ENCODE results near the gene OPCML.

OPCML gene

GRCh38 chr11:132579136-132579535 is 953.2 kb downstream of the OPCML start:
- DNase-seq: no peak

GRCh38 chr11:132578580-132578979 is 953.7 kb downstream of the OPCML start:
- no peak for DNase-seq

GRCh38 chr11:132576706-132577105 is 955.6 kb downstream of the OPCML start:
- no peak for DNase-seq

- DNase-seq: no peak
These were observed 968.0 kb downstream of the OPCML start for GRCh38 chr11:132564091-132564885.

GRCh38 chr11:132563050-132563449 is 969.3 kb downstream of the OPCML start:
- DNase-seq: no peak

DNA sequence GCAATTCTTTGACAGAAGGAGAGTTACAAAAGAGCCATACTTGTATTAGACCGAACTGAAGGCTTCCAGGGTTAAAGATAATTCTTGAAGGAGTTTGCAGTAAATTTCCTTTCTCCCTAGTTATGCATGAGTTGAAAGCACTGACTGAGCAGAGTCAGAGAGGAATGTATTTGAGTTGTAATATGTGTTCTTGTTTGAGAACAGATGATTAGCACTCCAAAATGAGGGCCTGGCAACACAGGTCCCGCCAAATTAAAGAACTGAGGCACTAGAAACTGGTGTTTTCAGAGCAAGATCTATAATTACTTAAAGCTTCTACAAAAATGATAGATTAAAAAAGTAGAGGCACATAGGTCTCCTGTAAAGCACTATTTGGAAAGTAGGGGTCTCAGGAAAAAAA is 970.4 kb downstream of the OPCML start:
- no peak for DNase-seq

DNA sequence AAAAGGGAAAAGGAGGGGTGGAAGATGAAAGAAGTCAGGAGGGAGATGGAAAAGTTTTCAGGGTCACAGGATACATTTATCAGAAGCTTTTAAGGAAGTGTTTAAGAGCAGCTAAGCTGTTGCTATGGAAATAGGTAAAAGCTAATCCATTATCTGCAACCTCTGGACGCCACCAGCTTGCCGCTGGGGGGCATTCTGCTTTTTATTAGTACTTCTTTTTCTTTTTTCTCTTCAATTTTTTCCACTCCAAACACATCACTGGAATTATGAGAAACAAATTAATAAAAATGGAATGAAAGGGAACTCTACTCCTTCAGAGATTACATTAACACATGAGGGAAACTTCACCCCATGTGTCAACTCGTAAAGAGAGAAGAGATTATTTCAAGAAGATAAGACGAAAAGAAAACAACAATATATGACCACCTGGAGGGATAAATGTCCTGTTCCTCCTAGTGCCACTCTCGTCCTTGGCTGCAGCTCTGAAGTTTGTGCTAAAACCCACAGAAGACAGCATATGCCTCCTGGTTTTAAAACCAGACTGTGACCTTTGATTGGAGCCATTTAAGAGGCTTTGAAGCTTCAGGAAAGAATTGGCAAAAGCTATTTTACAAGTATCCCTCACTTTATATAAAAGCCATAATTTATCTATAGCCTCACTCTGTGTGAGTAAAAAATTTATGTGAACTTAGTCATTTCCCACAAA is 972.8 kb downstream of the OPCML start:
- no peak for DNase-seq

- DNase-seq: no peak
These were observed 976.0 kb downstream of the OPCML start for GRCh38 chr11:132556316-132556715.

DNA sequence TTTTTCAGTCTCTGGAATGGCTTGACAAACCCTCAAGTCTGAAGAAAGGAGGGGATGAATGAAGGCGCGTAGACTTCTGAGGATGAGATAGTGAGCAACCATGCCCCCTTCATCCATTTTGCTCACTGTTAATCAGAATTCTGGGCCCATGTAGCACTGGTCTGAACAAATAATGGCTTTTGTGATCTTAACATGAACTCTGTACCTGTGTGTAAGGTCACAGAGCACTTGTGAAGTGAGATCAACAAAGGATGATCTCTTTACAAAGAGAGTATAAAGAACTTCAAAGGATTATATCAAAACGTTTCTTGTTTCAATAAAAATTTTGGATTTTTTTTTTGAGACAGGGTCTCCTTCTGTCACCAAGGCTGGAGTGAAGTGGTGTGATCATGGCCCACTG is 976.7 kb downstream of the OPCML start:
- no peak for DNase-seq

DNA sequence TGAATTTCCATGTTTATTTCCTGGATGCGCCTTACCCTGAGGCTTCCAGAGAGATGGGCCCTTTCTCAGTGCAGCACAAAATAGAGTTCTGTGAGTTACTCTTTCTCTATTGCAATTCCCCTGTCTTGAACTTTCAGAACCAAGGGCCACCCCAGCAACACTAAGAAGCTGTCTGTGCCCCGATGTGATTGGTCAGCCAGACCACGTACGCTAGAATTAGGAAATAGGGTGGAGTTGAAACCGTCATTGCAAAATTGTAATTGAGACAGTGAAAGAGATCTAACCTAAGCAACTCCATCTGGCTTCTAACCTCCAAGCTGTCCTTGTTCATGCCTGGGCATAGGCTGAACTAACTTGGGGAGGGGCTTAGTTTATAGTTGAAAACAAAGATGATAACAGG is 981.3 kb downstream of the OPCML start:
- no peak for DNase-seq

DNA sequence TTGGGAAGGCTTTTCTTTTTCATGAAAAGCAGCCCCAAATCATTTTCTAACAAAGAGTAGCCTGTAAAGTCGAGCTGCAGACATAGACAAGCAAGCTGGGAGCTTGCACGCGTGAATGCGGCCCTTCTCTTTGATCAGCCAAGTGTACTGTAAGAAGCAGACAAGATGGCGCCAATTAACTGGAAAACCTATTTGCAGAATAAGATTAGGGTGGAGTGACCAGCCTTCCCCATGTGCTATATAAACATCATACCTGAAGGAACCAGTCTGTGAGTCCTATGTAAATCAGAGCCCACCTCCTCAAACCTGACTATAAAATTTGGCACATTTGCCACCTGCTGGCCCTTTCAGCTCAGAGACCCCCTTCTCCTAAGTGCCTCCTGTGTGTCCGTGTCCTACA is 982.7 kb downstream of the OPCML start:
- no peak for DNase-seq

- DNase-seq: no peak
These were observed 983.3 kb downstream of the OPCML start for GRCh38 chr11:132549001-132549400.

DNA sequence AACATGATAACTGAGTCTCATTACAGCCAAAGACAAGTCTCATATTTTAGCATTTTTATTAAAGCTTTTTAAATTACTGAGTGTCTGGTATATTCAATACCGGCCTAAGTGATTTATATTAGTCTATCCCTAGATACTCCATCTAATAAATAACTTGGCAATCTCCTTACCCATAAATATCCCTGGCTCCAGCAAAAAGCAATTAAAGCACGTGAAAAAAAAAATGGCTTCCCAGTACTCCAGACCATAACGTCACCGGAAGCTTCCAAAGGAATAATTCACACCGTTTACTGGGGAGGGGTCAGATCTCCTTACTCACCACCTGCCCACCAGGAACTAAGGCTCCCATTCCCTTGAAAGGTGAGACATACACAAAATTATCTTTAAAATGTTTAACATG is 988.3 kb downstream of the OPCML start:
- no peak for DNase-seq

DNA sequence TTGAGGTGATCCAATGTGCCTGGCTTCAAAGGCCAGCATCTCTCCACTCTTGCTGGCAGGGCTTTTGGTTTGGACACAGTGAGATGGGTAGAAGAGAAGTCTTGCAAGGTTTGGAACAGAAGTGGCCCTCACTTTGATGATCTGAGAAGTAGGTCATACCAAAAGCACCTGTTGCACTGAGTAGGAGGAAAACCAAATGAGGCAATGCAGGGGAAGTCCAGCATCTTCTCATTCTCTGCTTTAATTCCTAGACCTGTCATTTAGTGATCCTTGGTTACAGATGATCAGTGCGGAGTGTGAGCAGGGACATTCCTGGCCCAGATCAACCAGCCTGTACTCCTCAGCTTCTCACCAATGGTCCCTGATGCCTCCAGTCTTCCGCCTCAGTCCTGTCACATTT is 990.5 kb downstream of the OPCML start:
- no peak for DNase-seq

- no peak for DNase-seq
These were observed 991.7 kb downstream of the OPCML start for GRCh38 chr11:132540581-132540980.

DNA sequence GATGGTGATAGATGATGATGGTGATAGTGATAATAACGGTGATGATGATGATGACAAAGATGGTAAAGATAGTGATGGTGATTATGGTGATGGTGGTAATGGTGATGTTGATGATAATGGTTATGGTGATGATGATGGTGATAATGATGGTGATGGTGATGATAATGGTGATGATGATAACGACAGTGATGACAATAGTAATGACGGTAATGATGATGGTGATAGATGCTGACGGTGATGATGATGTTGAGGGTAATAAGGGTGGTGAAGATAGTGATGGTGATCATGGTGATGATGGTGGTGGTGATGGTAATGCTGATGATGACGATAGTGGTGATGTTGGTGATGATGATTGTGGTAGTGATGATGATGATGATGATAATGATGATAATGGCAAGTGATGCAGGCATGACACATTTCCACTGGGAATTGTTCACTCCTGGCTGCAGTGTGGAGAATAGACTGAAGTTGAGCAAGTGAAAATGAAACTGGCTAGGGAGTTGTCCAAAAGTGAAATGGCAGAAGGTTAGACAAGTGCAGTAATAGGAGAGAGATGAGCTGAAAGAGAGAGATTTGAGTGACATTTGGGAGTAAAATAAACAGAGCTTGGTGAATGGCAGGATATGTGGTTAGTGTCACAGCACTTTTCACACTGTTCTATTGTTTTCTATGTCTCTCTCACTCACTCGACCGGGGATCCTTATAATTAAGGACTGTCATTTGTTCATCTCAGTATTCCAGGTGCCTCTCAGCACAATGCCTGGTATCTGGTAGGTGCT is 992.5 kb downstream of the OPCML start:
- DNase-seq: no peak

- DNase-seq: no peak
These were observed 993.7 kb downstream of the OPCML start for GRCh38 chr11:132538642-132539041.

- no peak for DNase-seq
These were observed 996.5 kb downstream of the OPCML start for GRCh38 chr11:132535830-132536229.

GRCh38 chr11:132531921-132532320 is 1000.4 kb downstream of the OPCML start:
- no peak for DNase-seq

GRCh38 chr11:132528181-132528580 is 1004.1 kb downstream of the OPCML start:
- DNase-seq: no peak

DNA sequence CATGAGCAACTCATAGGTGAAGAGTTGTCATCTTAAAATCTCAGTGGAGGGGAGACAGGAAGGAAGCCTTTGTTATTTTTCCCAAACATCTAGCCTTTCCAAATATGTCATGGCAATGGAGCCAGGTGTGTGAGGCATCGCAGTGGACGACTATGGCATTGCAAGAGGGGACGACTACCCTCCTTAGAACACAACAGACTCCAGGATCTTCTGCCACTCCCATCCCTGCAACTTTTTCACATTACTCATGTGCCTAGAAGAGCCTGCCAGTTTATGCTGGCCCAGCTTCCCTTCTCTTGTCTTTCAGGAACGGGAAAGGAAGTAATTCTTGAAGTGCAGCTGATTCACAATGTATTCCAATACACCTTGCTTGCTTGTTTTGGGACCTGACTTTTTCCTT is 1008.4 kb downstream of the OPCML start:
- DNase-seq: no peak

DNA sequence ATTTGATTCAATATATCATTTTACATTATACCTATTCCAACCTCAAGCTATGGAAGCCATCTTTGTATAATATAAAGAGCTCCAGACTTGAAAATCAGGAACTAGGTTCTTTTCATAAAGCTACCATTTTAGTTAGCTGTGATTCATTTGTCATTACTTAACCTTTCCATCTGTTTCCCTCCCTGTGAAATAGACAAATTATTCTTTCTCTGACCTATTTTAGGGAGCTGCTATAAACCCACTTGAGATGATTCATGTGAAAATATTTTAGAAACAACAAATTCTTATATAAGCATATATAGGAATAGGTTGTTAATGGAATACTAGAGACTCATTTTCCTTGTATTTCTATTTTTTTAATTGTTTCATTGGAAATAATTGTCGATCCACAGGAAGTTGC is 1012.1 kb downstream of the OPCML start:
- DNase-seq: no peak

DNA sequence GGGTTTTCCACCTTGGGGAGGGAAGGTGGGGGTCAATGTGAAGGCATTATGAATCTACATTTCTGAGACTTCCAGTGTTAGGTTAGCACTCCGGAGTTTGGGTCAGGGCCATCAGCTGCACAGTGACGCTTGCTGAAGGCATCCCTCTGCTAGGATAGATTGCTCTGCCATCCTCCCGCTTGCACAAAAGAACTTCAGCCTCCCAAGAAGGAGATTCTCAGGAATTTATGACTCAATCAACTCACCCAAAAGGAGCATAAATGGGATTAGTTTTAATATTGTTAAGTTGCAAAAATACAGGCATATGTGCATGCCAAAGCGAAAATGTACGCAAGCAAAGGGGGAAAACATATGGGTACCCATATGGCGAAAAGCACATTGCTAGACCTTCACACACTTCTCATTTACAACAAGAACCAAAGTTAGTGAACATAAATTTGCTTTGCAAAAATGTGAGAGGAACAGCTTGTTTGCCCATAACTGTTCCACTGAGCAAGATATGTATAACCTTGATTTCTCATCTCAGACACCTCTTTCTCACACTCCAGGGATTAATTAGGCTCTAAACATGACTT is 1013.0 kb downstream of the OPCML start:
- DNase-seq: no peak

All from stimulated activated CD4-positive, alpha-beta T cell treated with anti-CD3 and anti-CD28 coated beads, Interleukin-4, amount 100 ng/mL, for 4 hours (primary cell).